Transverse colon (tissue), 4 donors: Measurements from ENCODE around the gene CPTP. TPM values are rescaled to one million over a fixed set of nuclear protein-coding genes. Genes with fewer than 3 reads are reported as not detected.
A peak's percentile ranks its signal among the peaks of the same experiment; 100 is the strongest.
"Not testable (repeated sequence)": the region's sequence is repeated elsewhere in the genome, so short reads cannot be mapped to it uniquely, and the experiment has no call there.

Experiments
- DNase-seq: peaks from one replicate; pipeline ENCODE4 v3.0.0-alpha.2; 2019
- H3K27ac ChIP-seq, 4 donors: fragments of 200-600 bp; sonication (generic); 2 replicates each; pipeline ENCODE4 v1.5.1; 2016 to 2018; ENCODE audit warnings: inconsistent platforms in 4 of 4
- H3K27me3 ChIP-seq: fragments of 200-600 bp; sonication (generic); 2 replicates; pipeline ENCODE4 v1.5.1; 2017; ENCODE audit warnings: inconsistent platforms
- H3K36me3 ChIP-seq, 4 donors: fragments of 200-600 bp; sonication (generic); 2 replicates each; pipeline ENCODE4 v1.5.1; 2017 to 2019; ENCODE audit warnings: inconsistent platforms in 4 of 4
- H3K4me1 ChIP-seq, 4 donors: fragments of 200-600 bp; sonication (generic); 2 replicates each; pipeline ENCODE4 v1.5.1; 2017 to 2020; ENCODE audit warnings: inconsistent platforms in 4 of 4
- H3K4me3 ChIP-seq, 4 donors: fragments of 200-600 bp; sonication (generic); 1 replicate in 1 of 4; 2 replicates in 3 of 4; pipeline versions ENCODE4 v1.5.1 to v1.6.1; 2017 to 2019; ENCODE audit warnings: inconsistent platforms in 4 of 4
- H3K9me3 ChIP-seq, 2 donors: fragments of 200-600 bp; sonication (generic); 2 replicates each; pipeline ENCODE4 v1.5.1; 2017 to 2019; ENCODE audit warnings: inconsistent platforms in 2 of 2
- EP300 ChIP-seq: sonication (generic); formaldehyde crosslinking; IDR thresholded peaks from one replicate; pipeline ENCODE4 v1.6.1; 2017; ENCODE audit warnings: antibody characterized with exemption, low read depth
- POLR2A ChIP-seq: fragments of 450-650 bp; IDR thresholded peaks from one replicate; pipeline ENCODE4 v1.6.1; 2016; ENCODE audit warnings: antibody characterized with exemption, mild to moderate bottlenecking, moderate library complexity
- POLR2AphosphoS5 ChIP-seq, 3 donors: sonication (generic); formaldehyde crosslinking; IDR thresholded peaks; one replicate each; pipeline ENCODE4 v1.6.1; 2016; ENCODE audit warnings: antibody characterized with exemption in 3 of 3
- WGBS, 2 donors: methylation state at CpG; one replicate each; pipeline ENCODE4 v1.1.5; 2018; ENCODE audit warnings: low coverage in 1 of 2; 5-methylcytosine and 5-hydroxymethylcytosine counted together
- in situ Hi-C, 4 donors: fragments of 200-750 bp; cut with MboI; loops; one replicate each; pipeline versions ENCODE4 v1.15.0 to v1.15.1; 2017; ENCODE audit warnings: low sequenced_read_pairs in 3 of 4, low pct_ligation_motif_present in 1 of 4, low pct_unique_long_range_greater_than_20kb in 1 of 4
- intact Hi-C: fragments of 100-400 bp; cut with DNase I; formaldehyde crosslinking; loops from one replicate; pipeline ENCODE4 v1.15.1; 2023; ENCODE audit warnings: low total_unique reads
- total RNA-seq, 4 donors: library from RNA; depleted of rRNA; stranded (reverse); fragments of >200 nt; gene quantifications; one replicate each; pipeline ENCODE4 v1.1.0, GENCODE V29; 2016
- TF ChIP-seq, protein P1 (sequence below), 5 experiments: fragments of 200-600 bp in 3 of 5; fragments of 450-650 bp in 2 of 5; sonication (generic) in 3 of 5; IDR thresholded peaks; 1 replicate in 2 of 5; 2 replicates in 3 of 5; pipeline ENCODE4 v1.5.1; 2016 to 2017; ENCODE audit warnings: antibody characterized with exemption in 5 of 5, inconsistent platforms in 3 of 5, mild to moderate bottlenecking in 2 of 5, moderate library complexity in 1 of 5

The CPTP gene
- total RNA-seq, 4 donors from 2014 or later, result 48.0 to 134 (median 77.7) TPM

DNA sequence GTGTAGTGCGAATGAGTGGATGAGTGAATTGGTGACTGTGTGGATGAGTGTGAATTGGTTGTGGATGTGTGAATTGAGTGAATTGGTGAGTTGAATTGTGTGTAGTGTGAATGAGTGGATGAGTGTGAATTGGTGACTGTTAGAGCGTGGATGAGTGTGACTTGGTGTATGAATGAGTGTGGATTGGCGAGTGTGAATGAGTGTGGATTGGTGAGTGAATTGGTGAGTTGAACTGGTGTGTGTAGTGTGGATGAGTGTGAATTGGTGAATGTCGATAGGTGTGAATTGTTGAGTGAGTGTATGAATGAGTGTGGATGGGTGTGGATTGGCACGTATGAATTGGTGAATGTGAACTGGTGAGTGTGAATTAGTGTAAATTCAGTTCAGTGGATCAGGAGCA lies 42.7 kb downstream of the CPTP start:
- 97 to 100% methylated on average over 5 of the region's 5 CpGs for WGBS, 2 donors
- TF ChIP-seq POLR2A (no peak), EP300 (no peak), POLR2AphosphoS5 (IDR thresholded peaks at IDR 0.05) (no peak)
- TF ChIP-seq, protein P1, sequence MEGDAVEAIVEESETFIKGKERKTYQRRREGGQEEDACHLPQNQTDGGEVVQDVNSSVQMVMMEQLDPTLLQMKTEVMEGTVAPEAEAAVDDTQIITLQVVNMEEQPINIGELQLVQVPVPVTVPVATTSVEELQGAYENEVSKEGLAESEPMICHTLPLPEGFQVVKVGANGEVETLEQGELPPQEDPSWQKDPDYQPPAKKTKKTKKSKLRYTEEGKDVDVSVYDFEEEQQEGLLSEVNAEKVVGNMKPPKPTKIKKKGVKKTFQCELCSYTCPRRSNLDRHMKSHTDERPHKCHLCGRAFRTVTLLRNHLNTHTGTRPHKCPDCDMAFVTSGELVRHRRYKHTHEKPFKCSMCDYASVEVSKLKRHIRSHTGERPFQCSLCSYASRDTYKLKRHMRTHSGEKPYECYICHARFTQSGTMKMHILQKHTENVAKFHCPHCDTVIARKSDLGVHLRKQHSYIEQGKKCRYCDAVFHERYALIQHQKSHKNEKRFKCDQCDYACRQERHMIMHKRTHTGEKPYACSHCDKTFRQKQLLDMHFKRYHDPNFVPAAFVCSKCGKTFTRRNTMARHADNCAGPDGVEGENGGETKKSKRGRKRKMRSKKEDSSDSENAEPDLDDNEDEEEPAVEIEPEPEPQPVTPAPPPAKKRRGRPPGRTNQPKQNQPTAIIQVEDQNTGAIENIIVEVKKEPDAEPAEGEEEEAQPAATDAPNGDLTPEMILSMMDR (IDR thresholded peaks at IDR 0.05), result no peak
- in situ Hi-C loops, result no loop called here

DNA sequence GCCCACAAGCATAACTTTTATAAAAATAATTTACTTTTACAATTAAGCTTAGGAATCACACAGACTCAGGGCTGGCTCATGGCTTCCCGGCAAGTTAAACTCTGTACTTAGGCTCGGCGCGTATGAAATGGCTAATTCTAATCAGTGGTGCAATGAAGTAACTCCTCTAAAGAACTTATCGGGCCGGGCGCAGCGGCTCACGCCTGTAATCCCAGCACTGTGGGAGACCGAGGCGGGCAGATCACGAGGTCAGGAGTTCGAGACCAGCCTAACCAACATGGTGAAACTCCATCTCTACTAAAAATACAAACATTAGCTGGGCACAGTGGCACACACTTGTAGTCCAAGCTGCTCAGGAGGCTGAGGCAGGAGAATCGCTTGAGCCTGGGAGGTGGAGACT lies 45.5 kb downstream of the CPTP start:
- H3K9me3 ChIP-seq, in situ Hi-C loops, DNase-seq, H3K27me3 ChIP-seq, H3K27ac ChIP-seq, H3K36me3 ChIP-seq, H3K4me3 ChIP-seq: not testable (repeated sequence)
- peaks cover 20 to 28% (median 25%) of the 10 kb centered on the region in 4 donors for H3K4me1 ChIP-seq
- 89% methylated on average over 14 of the region's 14 CpGs; no CpG with 5 or more reads in 1 of the 2 donors for WGBS, 2 donors
- intact Hi-C loops, result loop anchor here (10.0 kb wide), 1 partner anchor 355 kb away; the partner anchor contains the start of gene ISG15

More for the DNA sequence above, 42.7 kb downstream of the CPTP start:
- no peak for DNase-seq
- Histone ChIP-seq H3K9me3 (no peaks in the 10 kb centered on the region), H3K4me1 (peaks cover 7 to 11% (median 9%) of the 10 kb centered on the region in 4 donors), H3K27ac (no peak overlapping the region), H3K4me3 (no peak overlapping the region), H3K36me3 (no peaks in the 10 kb centered on the region), H3K27me3 (no peaks in the 10 kb centered on the region)
- intact Hi-C loops, result no loop called here

DNA sequence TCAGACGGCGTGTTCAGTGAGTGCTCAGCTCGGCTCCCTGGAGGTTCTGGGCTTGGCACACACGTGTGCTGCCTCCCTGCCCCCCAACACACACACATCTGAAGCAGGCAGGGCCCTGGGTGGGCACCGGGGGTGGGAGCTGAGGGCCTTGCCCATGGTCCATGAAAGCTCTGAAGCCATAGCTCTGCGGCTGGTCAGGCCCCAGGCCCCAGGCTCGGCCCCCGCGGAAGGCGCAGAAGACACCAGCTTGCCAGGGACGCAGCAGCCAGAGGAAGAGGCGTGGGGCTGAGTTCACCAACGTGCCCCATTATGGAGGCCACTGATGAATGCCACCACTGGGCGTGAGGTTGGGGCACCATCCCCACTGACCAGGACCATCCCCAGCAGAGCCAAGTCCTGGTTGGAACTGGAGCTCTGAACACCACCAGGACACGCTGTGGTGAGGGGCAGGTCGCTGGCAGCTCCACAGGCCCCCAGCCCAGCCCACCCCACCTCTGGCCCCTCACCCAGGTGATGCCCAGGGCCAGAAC lies 46.2 kb downstream of the CPTP start:
- Histone ChIP-seq H3K36me3 (no peaks in the 10 kb centered on the region), H3K4me1 (peaks cover 22 to 31% (median 27%) of the 10 kb centered on the region in 4 donors), H3K4me3 (no peak overlapping the region), H3K27ac (no peak overlapping the region), H3K9me3 (no peaks in the 10 kb centered on the region), H3K27me3 (no peaks in the 10 kb centered on the region)
- in situ Hi-C loops, result no loop called here
- no peak for DNase-seq
- TF ChIP-seq, protein P1 (IDR thresholded peaks at IDR 0.05), result no peak
- TF ChIP-seq EP300 (no peak), POLR2A (no peak), POLR2AphosphoS5 (IDR thresholded peaks at IDR 0.05) (no peak)
- intact Hi-C loops, result loop anchor here (10.0 kb wide), 1 partner anchor 356 kb away; the partner anchor contains the start of gene ISG15
- WGBS, 2 donors, result 82% methylated on average over 16 of the region's 16 CpGs; no CpG with 5 or more reads in 1 of the 2 donors

DNA sequence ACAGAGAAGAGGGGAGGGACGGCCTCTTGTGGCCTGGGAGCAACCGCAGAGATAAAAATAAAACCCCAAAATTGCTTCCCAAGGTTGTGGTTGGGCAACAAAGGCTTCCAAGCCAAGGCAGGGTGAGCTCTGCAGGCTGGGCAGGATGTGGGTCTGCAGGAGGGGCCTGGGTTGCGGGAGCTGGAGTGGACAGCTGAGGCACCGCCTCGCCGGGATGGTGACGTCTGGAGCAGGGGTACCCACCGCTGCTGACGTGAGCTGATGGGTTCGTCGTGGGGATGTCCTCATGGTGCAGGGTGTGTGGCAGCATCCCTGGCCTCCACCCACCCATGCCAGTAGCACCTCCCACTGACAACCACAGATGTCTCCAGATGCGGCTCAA lies 46.8 kb downstream of the CPTP start:
- 50 to 100% methylated on average over 1 to 12 of the region's 12 CpGs for WGBS, 2 donors
- no peaks in the 10 kb centered on the region for H3K27me3 ChIP-seq
- H3K4me1 ChIP-seq, result peaks cover 26 to 34% (median 30%) of the 10 kb centered on the region in 4 donors
- peak overlapping the region in 1 of 4 donors; percentile 24 for H3K27ac ChIP-seq
- in situ Hi-C loops (no loop called here), intact Hi-C loops (loop anchor here (10.0 kb wide), 1 partner anchor 357 kb away; the partner anchor contains the start of gene ISG15)
- no peaks in the 10 kb centered on the region for H3K9me3 ChIP-seq
- DNase-seq, result no peak
- no peak for TF ChIP-seq EP300
- TF ChIP-seq POLR2A, result no peak
- TF ChIP-seq POLR2AphosphoS5 (IDR thresholded peaks at IDR 0.05), result no peak
- TF ChIP-seq, protein P1 (IDR thresholded peaks at IDR 0.05), result no peak
- no peak overlapping the region for H3K4me3 ChIP-seq
- no peaks in the 10 kb centered on the region for H3K36me3 ChIP-seq
